Measurements from ENCODE around the gene CCL28. TPM values are rescaled to one million over a fixed set of nuclear protein-coding genes. Genes with fewer than 3 reads are reported as not detected.

The CCL28 gene
- total and polyA plus RNA-seq, 9 of the 15 experiments (the other 6 are each of a cell fraction or from before 2014, with no cell fraction given) = not detected

GRCh38 chr5:43415935-43416802, 4.0 kb upstream of the CCL28 start (continued):
- TF ChIP-seq, protein P1, sequence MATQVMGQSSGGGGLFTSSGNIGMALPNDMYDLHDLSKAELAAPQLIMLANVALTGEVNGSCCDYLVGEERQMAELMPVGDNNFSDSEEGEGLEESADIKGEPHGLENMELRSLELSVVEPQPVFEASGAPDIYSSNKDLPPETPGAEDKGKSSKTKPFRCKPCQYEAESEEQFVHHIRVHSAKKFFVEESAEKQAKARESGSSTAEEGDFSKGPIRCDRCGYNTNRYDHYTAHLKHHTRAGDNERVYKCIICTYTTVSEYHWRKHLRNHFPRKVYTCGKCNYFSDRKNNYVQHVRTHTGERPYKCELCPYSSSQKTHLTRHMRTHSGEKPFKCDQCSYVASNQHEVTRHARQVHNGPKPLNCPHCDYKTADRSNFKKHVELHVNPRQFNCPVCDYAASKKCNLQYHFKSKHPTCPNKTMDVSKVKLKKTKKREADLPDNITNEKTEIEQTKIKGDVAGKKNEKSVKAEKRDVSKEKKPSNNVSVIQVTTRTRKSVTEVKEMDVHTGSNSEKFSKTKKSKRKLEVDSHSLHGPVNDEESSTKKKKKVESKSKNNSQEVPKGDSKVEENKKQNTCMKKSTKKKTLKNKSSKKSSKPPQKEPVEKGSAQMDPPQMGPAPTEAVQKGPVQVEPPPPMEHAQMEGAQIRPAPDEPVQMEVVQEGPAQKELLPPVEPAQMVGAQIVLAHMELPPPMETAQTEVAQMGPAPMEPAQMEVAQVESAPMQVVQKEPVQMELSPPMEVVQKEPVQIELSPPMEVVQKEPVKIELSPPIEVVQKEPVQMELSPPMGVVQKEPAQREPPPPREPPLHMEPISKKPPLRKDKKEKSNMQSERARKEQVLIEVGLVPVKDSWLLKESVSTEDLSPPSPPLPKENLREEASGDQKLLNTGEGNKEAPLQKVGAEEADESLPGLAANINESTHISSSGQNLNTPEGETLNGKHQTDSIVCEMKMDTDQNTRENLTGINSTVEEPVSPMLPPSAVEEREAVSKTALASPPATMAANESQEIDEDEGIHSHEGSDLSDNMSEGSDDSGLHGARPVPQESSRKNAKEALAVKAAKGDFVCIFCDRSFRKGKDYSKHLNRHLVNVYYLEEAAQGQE (IDR thresholded peaks at IDR 0.05; ENCODE audit: borderline replicate concordance) = no peak; the same call in 1 of the 2 replicates
- TF ChIP-seq, protein P1 (CRISPR knock-in tag; IDR thresholded peaks at IDR 0.05; ENCODE audit: low read depth) = no peak
- TF ChIP-seq ZNF3 (CRISPR knock-in tag; IDR thresholded peaks at IDR 0.05) = no peak
- TF ChIP-seq HDAC8 (tag; IDR thresholded peaks at IDR 0.05) = no peak
- TF ChIP-seq FOSL1 (tag; conservative IDR thresholded peaks at IDR 0.05) = peak; percentile 94
- TF ChIP-seq ZNF695 (CRISPR knock-in tag; IDR thresholded peaks at IDR 0.05) = no peak
- no peak for TF ChIP-seq SAP30 (IDR thresholded peaks at IDR 0.05; ENCODE audit: borderline replicate concordance, insufficient read depth, low read depth, low read length, poor library complexity, severe bottlenecking)
- no peak for TF ChIP-seq TOE1 (IDR thresholded peaks at IDR 0.05; ENCODE audit: borderline replicate concordance)
- no peak for TF ChIP-seq TOE1 (CRISPR knock-in tag; IDR thresholded peaks at IDR 0.05; ENCODE audit: borderline replicate concordance, low read depth)
- TF ChIP-seq ARID2 (IDR thresholded peaks at IDR 0.05) = no peak
- TF ChIP-seq ZNF561 (CRISPR knock-in tag; conservative IDR thresholded peaks at IDR 0.05) = no peak
- no peak for TF ChIP-seq NR2C2 (CRISPR knock-in tag; IDR thresholded peaks at IDR 0.05)
- TF ChIP-seq NR2C2 (tag; IDR thresholded peaks at IDR 0.05) = no peak
- no peak for TF ChIP-seq HMG20B (CRISPR knock-in tag; IDR thresholded peaks at IDR 0.05)
- no peak for TF ChIP-seq RBM39 (optimal IDR thresholded peaks at IDR 0.05; ENCODE audit: low read depth, low read length)
- TF ChIP-seq ZNF23 (CRISPR knock-in tag; IDR thresholded peaks at IDR 0.05) = no peak
- TF ChIP-seq ZNF133 (CRISPR knock-in tag; IDR thresholded peaks at IDR 0.05) = no peak
- TF ChIP-seq ZNF263 (CRISPR knock-in tag; IDR thresholded peaks at IDR 0.05; ENCODE audit: borderline replicate concordance) = no peak
- no peak for TF ChIP-seq NFIX (CRISPR knock-in tag; IDR thresholded peaks at IDR 0.05; ENCODE audit: low read depth)
- no peak for TF ChIP-seq RFX7 (CRISPR knock-in tag; IDR thresholded peaks at IDR 0.05)
- TF ChIP-seq FIP1L1 (IDR thresholded peaks at IDR 0.05; ENCODE audit: low read depth, low read length, poor library complexity, severe bottlenecking) = no peak
- no peak for TF ChIP-seq ZNF551 (CRISPR knock-in tag; IDR thresholded peaks at IDR 0.05)
- no peak for TF ChIP-seq ZNF778 (CRISPR knock-in tag; IDR thresholded peaks at IDR 0.05)
